Stimulated activated CD4-positive, alpha-beta T cell treated with anti-CD3 and anti-CD28 coated beads, Interleukin-12 subunit alpha, Interleukin-12 subunit beta, amount 100 ng/mL, for 4 hours (primary cell): ENCODE results near the gene ACP4.
"Not testable (repeated sequence)": the region's sequence is repeated elsewhere in the genome, so short reads cannot be mapped to it uniquely, and the experiment has no call there.

Source experiments
- DNase-seq: peaks from one replicate; pipeline ENCODE4 v3.0.0-alpha.2; 2020

ACP4 gene, protein sequence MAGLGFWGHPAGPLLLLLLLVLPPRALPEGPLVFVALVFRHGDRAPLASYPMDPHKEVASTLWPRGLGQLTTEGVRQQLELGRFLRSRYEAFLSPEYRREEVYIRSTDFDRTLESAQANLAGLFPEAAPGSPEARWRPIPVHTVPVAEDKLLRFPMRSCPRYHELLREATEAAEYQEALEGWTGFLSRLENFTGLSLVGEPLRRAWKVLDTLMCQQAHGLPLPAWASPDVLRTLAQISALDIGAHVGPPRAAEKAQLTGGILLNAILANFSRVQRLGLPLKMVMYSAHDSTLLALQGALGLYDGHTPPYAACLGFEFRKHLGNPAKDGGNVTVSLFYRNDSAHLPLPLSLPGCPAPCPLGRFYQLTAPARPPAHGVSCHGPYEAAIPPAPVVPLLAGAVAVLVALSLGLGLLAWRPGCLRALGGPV

DNA sequence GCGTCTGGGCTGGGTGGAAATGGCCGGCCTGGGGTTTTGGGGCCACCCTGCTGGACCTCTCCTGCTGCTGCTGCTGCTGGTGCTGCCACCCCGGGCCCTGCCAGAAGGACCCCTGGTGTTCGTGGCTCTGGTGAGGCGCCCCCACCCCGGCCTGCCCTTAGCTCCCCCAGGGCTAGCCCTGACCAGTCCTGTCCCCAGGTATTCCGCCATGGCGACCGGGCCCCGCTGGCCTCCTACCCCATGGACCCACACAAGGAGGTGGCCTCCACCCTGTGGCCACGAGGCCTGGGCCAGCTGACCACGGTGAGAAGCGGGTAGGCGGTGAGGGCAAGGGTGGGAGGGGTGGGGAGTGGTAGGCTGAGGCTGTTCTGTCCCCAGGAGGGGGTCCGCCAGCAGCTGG lies at the start of gene ACP4:
ACP4 (plus strand) TSS at position 20 of the 400 bp plus-strand sequence; CDS start at position 20, 0 bp downstream.
- DNase-seq, result no peak

DNA sequence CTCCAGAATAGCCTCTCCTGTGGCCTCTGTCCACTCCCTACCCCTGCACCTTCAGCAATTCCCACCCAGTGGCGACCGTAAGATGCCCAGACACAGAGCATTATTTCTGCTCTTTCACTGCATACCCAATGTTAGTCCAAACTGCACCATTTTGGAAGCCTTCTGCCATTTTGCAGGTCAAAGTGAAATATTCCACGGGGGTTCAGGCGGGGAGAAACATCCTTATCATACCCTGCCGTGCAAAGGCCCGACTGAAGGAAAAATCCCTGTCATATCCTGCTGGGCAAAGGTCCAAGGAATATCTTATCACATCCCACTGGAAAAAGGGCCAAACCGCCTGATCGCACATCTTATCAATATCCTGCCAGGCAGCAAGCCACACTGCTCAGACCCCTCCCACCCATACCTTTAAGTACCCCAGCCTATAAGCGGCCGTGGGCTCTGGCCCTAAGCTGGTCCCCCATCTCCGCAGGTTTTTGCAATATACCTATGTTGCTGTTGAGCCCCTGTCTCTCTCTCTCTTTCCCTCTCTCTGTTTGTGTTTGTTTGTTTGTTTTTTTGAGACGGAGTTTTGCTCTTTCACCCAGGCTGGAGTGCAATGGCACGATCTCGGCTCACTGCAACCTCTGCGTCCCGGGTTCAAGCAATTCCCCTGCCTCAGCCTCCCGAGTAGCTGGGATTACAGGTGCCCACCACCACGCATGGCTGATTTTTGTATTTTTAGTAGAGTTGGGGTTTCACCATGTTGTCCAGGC lies 48.9 kb upstream of the ACP4 start:
- no peak for DNase-seq

DNA sequence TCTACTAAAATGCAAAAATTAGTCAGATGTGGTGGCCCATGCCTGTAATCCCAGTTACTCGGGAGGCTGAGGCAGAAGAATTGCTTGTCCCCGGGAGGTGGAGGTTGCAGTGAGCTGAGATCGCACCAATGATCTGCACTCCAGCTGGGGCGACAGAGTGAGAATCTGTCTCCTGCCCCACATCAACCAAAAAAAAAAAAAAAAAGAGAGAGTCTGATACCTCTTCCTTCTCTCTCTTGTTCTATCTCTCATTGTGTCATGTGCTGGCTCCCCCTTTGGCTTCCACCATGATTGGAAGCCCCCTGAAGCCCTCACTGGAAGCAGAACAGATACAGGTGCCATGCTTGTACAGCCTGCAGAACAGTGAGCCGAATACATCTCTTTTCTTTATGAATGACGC lies 46.7 kb upstream of the ACP4 start:
- DNase-seq, result no peak

DNA sequence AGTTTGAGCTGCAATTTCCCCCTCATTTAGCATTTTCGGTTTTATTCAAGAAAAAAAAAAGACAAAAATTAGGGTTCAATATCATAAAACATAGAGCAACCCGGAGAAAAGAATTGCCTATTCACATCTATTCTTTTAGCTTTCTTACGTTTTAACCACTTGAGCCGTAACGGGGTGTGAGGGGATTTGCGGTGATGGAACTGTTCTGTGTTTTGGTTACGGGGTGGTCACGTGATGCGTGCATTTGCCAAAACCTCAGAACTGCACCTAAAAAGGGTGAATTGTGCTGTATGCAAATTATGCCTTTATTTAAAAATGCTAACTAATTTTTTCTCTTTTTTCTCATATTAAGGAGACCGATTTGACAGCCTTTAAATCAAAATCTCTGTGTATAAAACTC lies 45.0 kb upstream of the ACP4 start:
- DNase-seq, result no peak

DNA sequence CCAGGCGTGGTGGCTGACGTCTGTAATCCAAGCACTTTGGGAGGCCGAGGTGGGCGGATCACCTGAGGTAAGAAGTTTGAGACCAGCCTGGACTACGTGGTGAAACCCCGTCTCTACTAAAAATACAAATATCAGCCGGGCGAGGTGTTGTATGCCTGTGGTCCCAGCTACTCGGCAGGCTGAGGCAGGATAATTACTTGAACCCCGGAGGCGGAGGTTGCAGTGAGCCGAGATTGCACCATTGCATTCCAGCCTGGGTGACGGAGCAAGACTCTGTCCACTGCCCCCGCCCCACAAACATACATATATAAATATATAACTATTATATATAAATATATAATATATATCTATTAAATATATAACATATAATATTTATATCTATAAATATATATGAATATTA lies 43.1 kb upstream of the ACP4 start:
- DNase-seq, result not testable (repeated sequence)

DNA sequence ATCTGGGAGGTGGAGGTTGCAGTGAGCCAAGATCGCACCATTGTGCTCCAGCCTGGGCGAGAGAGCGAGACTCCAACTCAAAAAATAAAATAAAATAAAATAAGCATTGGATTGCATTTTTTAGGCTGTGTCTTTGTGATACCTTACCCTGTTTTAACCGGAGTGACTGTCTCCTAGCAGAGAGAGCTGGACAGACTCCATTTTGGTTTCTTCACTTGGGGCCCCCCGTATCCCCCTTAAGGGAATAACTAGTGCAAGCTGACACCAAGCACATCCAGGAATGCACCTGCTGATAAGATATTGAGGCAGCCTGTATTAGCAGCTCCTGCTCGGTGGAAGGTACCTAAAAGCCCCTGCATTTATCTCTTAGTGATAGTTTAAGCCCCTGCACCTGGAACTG lies 40.7 kb upstream of the ACP4 start:
- no peak for DNase-seq

DNA sequence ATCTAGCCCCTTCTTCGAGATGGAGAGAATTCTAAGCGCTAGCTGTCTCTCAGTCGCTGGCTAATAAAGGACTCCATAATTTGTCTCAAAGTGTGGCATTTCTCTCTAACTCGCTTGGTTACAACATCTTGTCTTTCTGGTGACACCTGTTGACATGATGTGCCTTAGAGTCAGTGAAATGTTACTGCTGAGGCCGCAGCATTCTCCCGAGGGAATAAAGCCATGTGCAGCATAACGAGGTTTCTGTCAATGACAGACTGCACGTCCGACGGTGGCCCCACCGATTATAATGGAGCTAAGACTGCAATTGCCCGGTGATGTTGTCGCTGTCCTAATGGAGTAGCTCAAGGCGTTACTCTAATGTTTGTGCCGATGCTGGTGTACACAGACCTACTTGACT lies 40.2 kb upstream of the ACP4 start:
- DNase-seq, result no peak

DNA sequence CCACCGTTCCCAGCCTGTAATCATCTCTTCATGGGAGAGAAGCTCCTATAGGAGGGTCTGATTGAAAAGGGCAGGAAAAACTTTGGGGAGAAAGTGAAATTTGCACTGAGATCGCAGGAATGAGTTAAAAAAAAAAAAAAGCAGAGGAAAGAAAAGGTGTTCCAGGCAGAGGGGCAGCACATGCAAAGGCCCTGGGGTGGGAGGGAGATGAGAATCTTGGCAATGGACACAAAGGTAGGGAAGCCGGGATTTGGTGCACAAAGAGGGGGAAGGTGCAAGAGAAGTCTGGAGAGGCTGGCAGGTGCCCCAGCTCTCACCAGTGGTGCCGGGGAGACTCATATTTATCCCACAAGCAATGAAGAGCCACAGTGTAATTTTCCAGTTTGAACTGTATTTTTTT lies 36.3 kb upstream of the ACP4 start:
- DNase-seq, result no peak

DNA sequence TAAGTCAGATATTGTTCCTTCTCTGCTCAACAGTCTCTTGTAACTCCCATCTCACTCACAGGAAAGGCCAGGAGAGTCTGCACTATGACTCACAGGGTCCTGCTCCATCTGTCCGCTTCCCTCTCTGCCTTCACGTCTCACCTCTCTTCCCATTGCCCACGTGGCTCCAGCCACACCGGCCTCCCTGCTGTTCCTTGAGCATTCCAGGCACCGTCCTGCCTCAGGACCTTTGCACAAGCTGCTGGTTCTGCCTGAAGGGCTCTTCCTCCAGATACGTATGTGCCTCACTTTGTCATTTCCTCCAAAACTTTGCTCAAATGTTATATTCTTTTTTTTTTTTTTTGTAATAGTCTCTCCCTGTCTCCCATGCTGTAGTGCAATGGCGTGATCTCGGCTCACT lies 34.0 kb upstream of the ACP4 start:
- DNase-seq, result not testable (repeated sequence)

DNA sequence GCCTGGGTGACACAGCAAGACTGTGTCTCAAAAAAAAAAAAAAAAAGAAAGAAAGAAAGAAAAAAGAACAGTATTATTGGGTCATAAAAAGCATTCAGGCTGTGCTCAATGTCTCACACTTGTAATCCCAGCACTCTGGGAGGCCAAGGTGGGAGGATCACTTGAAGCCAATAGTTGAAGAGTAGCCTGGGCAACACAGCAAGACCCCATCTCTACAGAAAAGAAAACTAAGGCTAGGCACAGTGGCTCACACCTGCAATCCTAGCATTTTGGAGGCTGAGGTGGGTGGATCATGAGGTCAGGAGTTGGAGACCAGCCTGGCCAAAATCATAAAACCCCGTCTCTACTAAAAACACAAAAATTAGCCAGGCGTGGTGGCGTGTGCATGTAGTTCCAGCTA lies 32.6 kb upstream of the ACP4 start:
- not testable (repeated sequence) for DNase-seq

DNA sequence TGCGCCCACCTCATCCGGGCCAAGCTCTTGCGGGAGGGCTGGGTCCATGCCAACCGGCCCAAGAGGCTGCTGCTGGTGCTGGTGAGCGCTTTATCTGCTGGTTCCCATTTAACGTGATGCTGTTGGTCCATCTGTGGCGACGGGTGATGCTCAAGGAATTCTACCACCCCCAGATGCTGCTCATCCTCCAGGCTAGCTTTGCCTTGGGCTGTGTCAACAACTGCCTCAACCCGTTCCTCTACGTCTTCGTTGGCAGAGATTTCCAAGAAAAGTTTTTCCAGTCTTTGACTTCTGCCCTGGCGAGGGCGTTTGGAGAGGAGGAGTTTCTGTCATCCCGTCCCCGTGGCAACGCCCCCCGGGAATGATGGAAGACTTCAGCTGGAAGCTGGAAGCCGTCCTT lies 31.1 kb upstream of the ACP4 start:
- not testable (repeated sequence) for DNase-seq

DNA sequence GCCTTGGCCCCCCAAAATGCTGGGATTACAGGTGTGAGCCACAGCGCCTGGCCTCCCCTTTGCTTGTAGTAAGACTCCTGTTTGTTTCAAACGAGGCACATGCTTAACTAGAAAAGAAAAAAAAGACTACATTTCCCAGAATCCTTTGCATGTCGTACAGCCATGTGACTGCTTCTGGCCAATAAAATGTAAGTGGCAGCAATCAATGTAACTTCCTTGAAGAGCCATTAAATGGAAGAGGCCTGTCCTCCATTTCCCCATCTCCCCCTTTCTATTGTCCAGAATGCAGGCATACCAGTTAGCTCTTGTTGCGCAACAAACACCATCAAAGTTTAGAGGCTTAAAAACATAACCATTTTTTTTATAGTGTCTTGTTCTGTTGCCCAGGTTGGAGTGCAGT lies 30.3 kb upstream of the ACP4 start:
- no peak for DNase-seq

DNA sequence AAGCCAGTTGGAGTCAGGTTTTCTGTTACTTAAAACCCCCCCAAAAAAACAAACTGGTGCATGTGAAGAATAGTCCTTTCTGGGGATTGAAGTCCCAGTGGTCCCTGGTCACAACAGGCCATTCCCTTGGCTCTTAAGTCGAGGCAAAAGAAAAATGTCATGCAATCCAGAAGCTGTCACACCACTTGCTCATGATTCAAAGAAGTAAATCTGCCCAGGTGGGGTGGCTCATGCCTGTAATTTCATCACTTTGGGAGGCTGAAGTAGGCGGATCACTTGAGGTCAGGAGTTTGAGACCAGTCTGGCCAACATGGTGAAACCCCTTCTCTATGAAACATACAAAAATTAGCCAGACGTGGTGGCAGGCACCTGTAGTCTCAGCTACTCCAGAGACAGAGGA lies 28.7 kb upstream of the ACP4 start:
- DNase-seq, result not testable (repeated sequence)

DNA sequence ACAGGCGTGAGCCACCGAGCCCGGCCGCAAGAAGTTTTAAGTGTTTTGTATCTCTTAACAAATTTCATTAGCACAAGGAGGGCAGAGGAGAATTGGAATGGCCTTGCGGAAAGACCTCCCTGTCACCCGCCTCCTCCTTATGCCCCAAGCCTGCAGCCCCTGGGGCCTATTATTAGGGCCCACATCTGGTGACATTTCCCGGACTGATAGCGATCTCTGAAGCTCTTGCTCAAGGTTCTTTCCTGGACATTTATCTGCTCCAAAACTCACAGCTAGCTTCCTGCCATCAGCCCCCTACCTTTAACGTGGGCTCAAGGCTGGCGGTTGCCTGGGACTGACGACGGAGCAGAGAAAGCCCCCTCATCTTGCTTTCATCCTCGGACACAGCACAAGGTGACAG lies 26.7 kb upstream of the ACP4 start:
- DNase-seq, result not testable (repeated sequence)

DNA sequence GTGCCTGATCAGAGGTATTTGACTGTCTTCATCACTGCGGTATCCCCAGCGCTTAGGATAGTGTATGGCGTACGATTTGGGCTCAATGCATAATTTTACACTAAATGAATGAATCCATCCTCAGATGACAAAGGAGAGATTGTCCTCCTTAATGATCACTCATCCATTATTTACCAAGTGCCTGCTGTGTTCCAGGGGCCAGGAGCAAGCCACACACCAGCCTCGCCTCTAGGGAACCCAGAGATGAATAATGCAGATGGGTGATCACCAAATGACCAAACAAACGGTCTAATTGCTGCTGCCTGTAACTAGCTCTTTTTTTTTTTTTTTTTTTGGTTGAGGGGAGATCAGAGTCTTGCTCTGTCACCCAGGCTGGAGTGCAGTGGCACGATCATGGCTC lies 25.8 kb upstream of the ACP4 start:
- DNase-seq, result no peak

DNA sequence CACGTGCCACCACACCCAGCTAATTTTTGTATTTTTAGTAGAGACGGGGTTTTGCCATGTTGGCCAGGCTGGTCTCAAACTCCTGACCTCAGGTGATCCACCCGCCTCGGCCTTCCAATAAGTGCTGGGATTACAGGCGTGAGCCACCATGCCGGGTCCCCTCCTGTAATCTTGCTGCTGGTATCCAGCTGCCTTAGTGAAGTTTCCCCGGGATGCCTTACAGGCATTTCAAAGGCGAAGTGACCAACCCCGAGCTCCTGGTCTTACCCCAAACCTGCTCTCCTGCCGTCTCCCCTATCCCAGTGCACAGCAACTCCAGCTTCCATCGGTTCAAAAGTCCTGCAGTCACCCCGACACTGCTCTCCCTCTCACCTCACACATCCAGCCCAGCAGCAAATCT lies 23.5 kb upstream of the ACP4 start:
- not testable (repeated sequence) for DNase-seq

DNA sequence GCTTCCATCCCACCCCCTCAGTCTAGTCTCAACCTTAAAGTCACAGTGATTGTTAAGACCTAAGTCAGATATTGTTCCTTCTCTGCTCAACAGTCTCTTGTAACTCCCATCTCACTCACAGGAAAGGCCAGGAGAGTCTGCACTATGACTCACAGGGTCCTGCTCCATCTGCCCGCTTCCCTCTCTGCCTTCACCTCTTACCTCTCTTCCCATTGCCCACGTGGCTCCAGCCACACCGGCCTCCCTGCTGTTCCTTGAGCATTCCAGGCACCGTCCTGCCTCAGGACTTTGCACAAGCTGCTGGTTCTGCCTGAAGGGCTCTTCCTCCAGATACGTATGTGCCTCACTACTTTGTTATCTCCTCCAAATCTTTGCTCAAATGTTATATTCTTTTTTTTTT lies 23.0 kb upstream of the ACP4 start:
- not testable (repeated sequence) for DNase-seq

DNA sequence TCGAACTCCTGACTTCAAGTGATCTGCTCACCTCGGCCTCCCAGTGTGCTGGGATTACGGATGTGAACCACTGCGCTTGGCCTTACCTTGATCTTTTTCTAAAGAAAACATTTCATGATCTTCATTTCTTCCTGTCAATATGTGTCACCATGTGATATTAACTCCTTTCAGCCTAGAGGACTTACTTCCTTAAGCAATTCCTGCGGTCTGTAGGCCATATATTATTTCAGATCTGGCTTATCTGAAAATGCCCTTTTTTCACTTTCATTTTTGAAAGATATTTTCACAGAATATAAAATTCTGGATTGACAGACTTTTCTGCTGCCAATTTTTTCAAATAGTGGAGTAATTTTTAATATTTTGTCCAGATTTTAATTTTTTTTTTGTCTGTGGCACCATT lies 21.9 kb upstream of the ACP4 start:
- no peak for DNase-seq

DNA sequence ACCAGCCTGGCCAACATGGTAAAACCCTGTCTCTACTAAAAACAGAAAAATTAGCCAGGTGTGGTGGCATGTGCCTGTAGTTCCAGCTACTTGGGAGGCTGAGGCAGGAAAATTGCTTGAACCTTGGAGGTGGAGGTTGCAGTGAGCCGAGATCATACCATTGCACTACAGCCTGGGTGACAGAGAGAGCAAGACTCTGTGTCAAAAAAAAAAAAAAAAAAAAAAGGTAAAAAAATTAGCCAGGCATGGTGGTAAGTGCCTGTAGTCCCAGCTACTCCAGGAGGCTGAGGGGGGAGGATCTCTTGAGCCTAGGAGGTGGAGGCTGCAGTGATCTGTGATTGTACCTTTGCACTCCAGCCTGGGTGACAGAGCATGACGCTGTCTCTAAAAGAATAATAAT lies 20.1 kb upstream of the ACP4 start, which contains the start of gene GPR32:
GPR32 (plus strand) TSS at position 301 of the 400 bp plus-strand sequence. CDS start 137 bp downstream, outside the sequence.
- not testable (repeated sequence) for DNase-seq

DNA sequence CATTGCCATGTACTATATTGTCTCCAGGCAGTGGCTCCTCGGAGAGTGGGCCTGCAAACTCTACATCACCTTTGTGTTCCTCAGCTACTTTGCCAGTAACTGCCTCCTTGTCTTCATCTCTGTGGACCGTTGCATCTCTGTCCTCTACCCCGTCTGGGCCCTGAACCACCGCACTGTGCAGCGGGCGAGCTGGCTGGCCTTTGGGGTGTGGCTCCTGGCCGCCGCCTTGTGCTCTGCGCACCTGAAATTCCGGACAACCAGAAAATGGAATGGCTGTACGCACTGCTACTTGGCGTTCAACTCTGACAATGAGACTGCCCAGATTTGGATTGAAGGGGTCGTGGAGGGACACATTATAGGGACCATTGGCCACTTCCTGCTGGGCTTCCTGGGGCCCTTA lies 19.3 kb upstream of the ACP4 start:
- DNase-seq, result no peak

DNA sequence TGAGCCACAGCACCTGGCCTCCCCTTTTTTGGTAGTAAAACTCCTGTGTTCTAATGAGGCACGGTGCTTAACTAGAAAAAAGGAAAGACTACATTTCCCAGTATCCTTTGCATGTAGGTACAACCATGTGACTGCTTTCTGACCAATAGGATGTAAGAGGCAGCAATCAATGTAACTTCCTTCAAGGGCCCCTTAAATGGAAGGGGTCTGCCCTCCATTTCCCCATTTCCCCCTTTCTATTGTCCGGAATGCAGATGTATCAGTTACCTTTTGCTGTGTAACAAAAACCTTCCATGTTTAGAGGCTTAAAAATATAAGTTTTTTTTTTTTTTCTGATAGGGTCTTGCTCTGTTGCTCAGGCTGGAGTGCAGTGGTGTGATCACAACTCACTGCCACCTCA lies 17.7 kb upstream of the ACP4 start:
- no peak for DNase-seq

DNA sequence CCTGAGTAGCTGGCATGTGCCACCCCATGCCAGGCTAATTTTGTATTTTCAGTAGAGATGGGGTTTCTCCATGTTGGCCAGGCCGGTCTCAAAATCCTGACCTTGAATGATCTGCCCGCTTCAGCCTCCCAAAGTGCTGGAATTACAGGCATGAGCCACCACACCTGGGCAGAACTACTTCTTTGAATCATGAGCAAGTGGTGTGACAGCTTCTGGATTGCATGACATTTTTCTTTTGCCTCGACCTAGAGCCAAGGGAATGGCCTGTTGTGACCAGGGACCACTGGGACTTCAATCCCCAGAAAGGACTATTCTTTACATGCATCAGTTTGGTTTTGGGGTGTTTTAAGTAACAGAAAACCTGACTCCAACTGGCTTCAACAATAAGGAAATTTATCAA lies 17.3 kb upstream of the ACP4 start:
- not testable (repeated sequence) for DNase-seq

DNA sequence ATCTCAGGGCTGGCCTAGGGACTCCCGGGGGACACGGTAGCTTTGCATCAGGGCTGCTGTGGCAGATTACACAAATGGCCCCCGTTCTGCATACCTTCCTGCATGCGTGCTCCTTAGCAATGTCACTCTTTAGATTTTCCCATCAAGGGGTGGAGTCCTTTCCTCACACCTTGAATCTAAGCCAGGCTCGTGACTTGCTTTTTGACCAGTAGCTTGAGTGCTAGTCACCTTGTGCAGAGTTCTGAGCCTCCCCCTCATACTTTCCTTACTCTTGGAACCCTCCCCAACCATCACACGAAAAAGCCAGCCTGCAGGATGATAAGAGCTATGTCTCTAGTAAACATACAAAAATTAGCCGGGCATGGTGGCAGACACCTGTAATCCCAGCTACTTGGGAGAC lies 16.8 kb upstream of the ACP4 start:
- DNase-seq, result not testable (repeated sequence)

DNA sequence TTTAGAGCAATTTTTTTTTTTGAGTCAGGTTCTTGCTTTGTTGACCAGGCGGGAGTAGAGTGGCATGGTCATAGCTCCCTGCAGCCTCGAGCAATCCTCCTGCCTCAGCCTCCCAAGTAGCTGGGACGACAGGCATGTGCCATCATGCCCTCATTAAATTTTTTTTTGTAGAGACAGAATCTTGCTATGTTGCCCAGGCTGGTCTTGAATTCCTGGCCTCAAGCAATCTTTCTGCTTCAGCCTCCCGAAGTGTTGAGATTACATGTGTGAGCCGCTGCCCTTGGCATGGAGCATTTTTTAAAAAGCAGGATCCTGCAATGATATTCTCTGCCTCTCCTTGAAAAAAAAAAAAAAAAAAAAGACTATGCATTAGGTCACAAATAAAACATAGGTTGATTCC lies 14.1 kb upstream of the ACP4 start:
- no peak for DNase-seq
